ENCODE measurements around the gene BTBD9. TPM values are rescaled to one million over a fixed set of nuclear protein-coding genes. Genes with fewer than 3 reads are reported as not detected.

Gene BTBD9
- polyA plus RNA-seq, 1 donor (not counting 4 experiments of a cell fraction or from before 2014, with no cell fraction given) = 6.8 TPM

GRCh38 chr6:38470548-38470947 is 169.2 kb downstream of the BTBD9 start:
- DNase-seq (ENCODE audit: low read depth, low spot score) = no peak
- no peak overlapping the region for H3K9ac ChIP-seq (ENCODE audit: control insufficient read depth, extremely low read depth, insufficient read depth, low read length)
- H3K4me3 ChIP-seq (ENCODE audit: control insufficient read depth in 2 of 3, extremely low read depth in 1 of 3, insufficient read depth in 2 of 3, low read depth in 1 of 3, low read length in 3 of 3) = no peak overlapping the region
- dilution Hi-C loops (cut with MboI; ENCODE audit: extremely low pct_ligation_motif_present, low sequenced_read_pairs) = no loop called here
- H2AFZ ChIP-seq (ENCODE audit: control insufficient read depth, low read length) = no peak overlapping the region
- H3K9me3 ChIP-seq (ENCODE audit: control insufficient read depth, low read depth, low read length) = no peaks in the 10 kb centered on the region
- no peaks in the 10 kb centered on the region for H3K4me1 ChIP-seq (ENCODE audit: control insufficient read depth, extremely low read depth, insufficient read depth, low read length)
- H3K27ac ChIP-seq (ENCODE audit: control insufficient read depth, insufficient read depth, low read length) = no peak overlapping the region
- H3K4me2 ChIP-seq (ENCODE audit: control insufficient read depth, extremely low read depth, insufficient read depth, low read depth, low read length) = no peak overlapping the region
- no peak for FAIRE-seq
- H3K36me3 ChIP-seq (ENCODE audit: control insufficient read depth in 2 of 2, extremely low read depth in 1 of 2, insufficient read depth in 2 of 2, low read length in 2 of 2) = no peaks in the 10 kb centered on the region
- H3K27me3 ChIP-seq (ENCODE audit: control insufficient read depth, extremely low read depth, insufficient read depth, low read length) = no peaks in the 10 kb centered on the region
- no peaks in the 10 kb centered on the region for H3K9me1 ChIP-seq (ENCODE audit: control insufficient read depth, extremely low read depth, insufficient read depth, low read length)
- TF ChIP-seq CTCF (optimal IDR thresholded peaks at IDR 0.05 in 1 of 3, IDR thresholded peaks at IDR 0.05 in 1 of 3, conservative IDR thresholded peaks at IDR 0.05 in 1 of 3; ENCODE audit: extremely low read depth in 1 of 3, insufficient read depth in 2 of 3, low read length in 3 of 3) = no peak
- TF ChIP-seq EZH2 (IDR thresholded peaks at IDR 0.05; ENCODE audit: low read length) = no peak
- H3K79me2 ChIP-seq (ENCODE audit: control insufficient read depth, insufficient read depth, low read length) = no peaks in the 10 kb centered on the region
- no peaks in the 10 kb centered on the region for H4K20me1 ChIP-seq (ENCODE audit: control insufficient read depth, extremely low read depth, insufficient read depth, low read length)

- H3K9me1 ChIP-seq (ENCODE audit: control insufficient read depth, extremely low read depth, insufficient read depth, low read length) = no peaks in the 10 kb centered on the region
- H3K4me1 ChIP-seq (ENCODE audit: control insufficient read depth, extremely low read depth, insufficient read depth, low read length) = no peaks in the 10 kb centered on the region
- DNase-seq (ENCODE audit: low read depth, low spot score) (no peak), FAIRE-seq (no peak)
- no peaks in the 10 kb centered on the region for H4K20me1 ChIP-seq (ENCODE audit: control insufficient read depth, extremely low read depth, insufficient read depth, low read length)
- no peaks in the 10 kb centered on the region for H3K9me3 ChIP-seq (ENCODE audit: control insufficient read depth, low read depth, low read length)
- H3K36me3 ChIP-seq (ENCODE audit: control insufficient read depth in 2 of 2, extremely low read depth in 1 of 2, insufficient read depth in 2 of 2, low read length in 2 of 2) = no peaks in the 10 kb centered on the region
- no peak overlapping the region for H3K4me2 ChIP-seq (ENCODE audit: control insufficient read depth, extremely low read depth, insufficient read depth, low read depth, low read length)
- no peak for TF ChIP-seq CTCF (optimal IDR thresholded peaks at IDR 0.05 in 1 of 3, IDR thresholded peaks at IDR 0.05 in 1 of 3, conservative IDR thresholded peaks at IDR 0.05 in 1 of 3; ENCODE audit: extremely low read depth in 1 of 3, insufficient read depth in 2 of 3, low read length in 3 of 3)
- no peak for TF ChIP-seq EZH2 (IDR thresholded peaks at IDR 0.05; ENCODE audit: low read length)
- H3K9ac ChIP-seq (ENCODE audit: control insufficient read depth, extremely low read depth, insufficient read depth, low read length) = no peak overlapping the region
- no peaks in the 10 kb centered on the region for H3K27me3 ChIP-seq (ENCODE audit: control insufficient read depth, extremely low read depth, insufficient read depth, low read length)
- no peak overlapping the region for H2AFZ ChIP-seq (ENCODE audit: control insufficient read depth, low read length)
- H3K79me2 ChIP-seq (ENCODE audit: control insufficient read depth, insufficient read depth, low read length) = no peaks in the 10 kb centered on the region
- no peak overlapping the region for H3K4me3 ChIP-seq (ENCODE audit: control insufficient read depth in 2 of 3, extremely low read depth in 1 of 3, insufficient read depth in 2 of 3, low read depth in 1 of 3, low read length in 3 of 3)
- dilution Hi-C loops (cut with MboI; ENCODE audit: extremely low pct_ligation_motif_present, low sequenced_read_pairs) = no loop called here
- no peak overlapping the region for H3K27ac ChIP-seq (ENCODE audit: control insufficient read depth, insufficient read depth, low read length)
Observed at GRCh38 chr6:38467566-38467965, 172.2 kb downstream of the BTBD9 start.
